GM12878 (cell line): ENCODE results near the gene CHID1. TPM values are rescaled to one million over a fixed set of nuclear protein-coding genes. Genes with fewer than 3 reads are reported as not detected.

Source experiments
- ATAC-seq: fragments of 200-7000 bp; cut with Tn5 transposase; 3 replicates; pipeline ENCODE4 v1.9.1; 2020; ENCODE audit warnings: mild to moderate bottlenecking, moderate library complexity
- BruUV-seq: library from RNA; stranded (reverse); fragments of 400-500 nt; replicated peaks from 2 replicates; lab custom pipeline; 2021; lab: Mats Ljungman, UMichigan
- CTCF ChIA-PET: fragments of 300-600 bp; sonication (Branson Sonifier 250); formaldehyde crosslinking; extraction: SDS; loops from one replicate; lab custom pipeline; 2021; ENCODE audit warnings: inconsistent platforms; lab: Yijun Ruan, JAX
- POLR2A ChIA-PET: fragments of 350-600 bp; formaldehyde crosslinking; extraction: SDS; loops from one replicate; lab custom pipeline; 2021; ENCODE audit warnings: inconsistent platforms; lab: Charles Lee
- RAD21 ChIA-PET: fragments of 300-600 bp; sonication (Branson Sonifier 250); formaldehyde crosslinking; loops from one replicate; lab custom pipeline; 2023; ENCODE audit warnings: antibody characterized with exemption; ENCODE audit not compliant: unreplicated experiment; lab: Charles Lee
- SMC1A ChIA-PET: fragments of 300-600 bp; sonication (Branson Sonifier 250); formaldehyde crosslinking; loops from one replicate; lab custom pipeline; 2023; ENCODE audit not compliant: unreplicated experiment, uncharacterized antibody; lab: Charles Lee
- DNase-seq: peaks from one replicate; pipeline ENCODE4 v3.0.0-alpha.2; 2011; ENCODE audit warnings: low read depth, low spot score
- FAIRE-seq: peaks from 3 replicates; lab custom pipeline; 2011; peaks lifted over from hg19 to GRCh38; lab: Jason Lieb, UNC
- H2AFZ ChIP-seq: 2 replicates; pipeline ENCODE4 v1.6.0; 2011; ENCODE audit warnings: low read depth, low read length, control low read depth; ENCODE audit not compliant: control insufficient read depth
- H3K27ac ChIP-seq: 2 replicates; pipeline ENCODE4 v1.5.1; 2011; ENCODE audit warnings: control low read depth; ENCODE audit not compliant: control insufficient read depth, insufficient read depth
- H3K27me3 ChIP-seq, 2 experiments: replicated peaks in 1 of 2; 2 replicates each; pipeline versions ENCODE4 v1.6.0 to v1.6.1; 2011; ENCODE audit warnings: low read length in 1 of 2; ENCODE audit not compliant: control insufficient read depth in 2 of 2, insufficient read depth in 2 of 2
- H3K36me3 ChIP-seq, 2 experiments: 2 replicates each; pipeline ENCODE4 v1.5.1; 2011; ENCODE audit warnings: low read length in 1 of 2; ENCODE audit not compliant: control insufficient read depth in 2 of 2, insufficient read depth in 2 of 2
- H3K4me1 ChIP-seq: 2 replicates; pipeline ENCODE4 v1.6.1; 2011; ENCODE audit warnings: mild to moderate bottlenecking, low read length, moderate library complexity, mixed read lengths; ENCODE audit not compliant: control insufficient read depth, insufficient read depth
- H3K4me2 ChIP-seq: 2 replicates; pipeline ENCODE4 v1.6.0; 2011; ENCODE audit warnings: control low read depth; ENCODE audit not compliant: control insufficient read depth, insufficient read depth
- H3K4me3 ChIP-seq: fragments of 200-600 bp; sonication (generic); 2 replicates; pipeline ENCODE4 v1.5.1; 2016
- H3K79me2 ChIP-seq: 2 replicates; pipeline ENCODE4 v1.6.0; 2011; ENCODE audit warnings: low read length; ENCODE audit not compliant: control insufficient read depth, insufficient read depth
- H3K9ac ChIP-seq: 2 replicates; pipeline ENCODE4 v1.8.0; 2011; ENCODE audit warnings: low read length, control low read depth, mixed read lengths; ENCODE audit not compliant: control insufficient read depth, insufficient read depth
- H3K9me3 ChIP-seq: replicated peaks from 3 replicates; pipeline ENCODE4 v1.5.1; 2011; ENCODE audit warnings: mild to moderate bottlenecking, low read length; ENCODE audit not compliant: control insufficient read depth, insufficient read depth
- H4K20me1 ChIP-seq: 2 replicates; pipeline ENCODE4 v1.6.0; 2011; ENCODE audit not compliant: control insufficient read depth, insufficient read depth
- NFYB ChIP-seq: IDR thresholded peaks from 2 replicates; pipeline ENCODE4 v1.6.1; 2011; ENCODE audit warnings: low read depth, mild to moderate bottlenecking, low read length, improper control_type of control experiment, moderate library complexity; ENCODE audit not compliant: insufficient read depth
- TCF12 ChIP-seq: IDR thresholded peaks from 2 replicates; pipeline ENCODE4 v1.6.1; 2011; ENCODE audit warnings: low read depth, mild to moderate bottlenecking, low read length
- ZNF217 ChIP-seq: fragments of 450-650 bp; IDR thresholded peaks from 2 replicates; pipeline ENCODE4 v1.6.1; 2017; ENCODE audit warnings: antibody characterized with exemption, mild to moderate bottlenecking
- ZNF274 ChIP-seq: IDR thresholded peaks from one replicate; pipeline ENCODE4 v1.8.0; 2011; ENCODE audit not compliant: insufficient read length, insufficient read depth
- WGBS: methylation state at CpG from one replicate; pipeline ENCODE4 v1.1.6; 2016; ENCODE audit warnings: low lambda C conversion rate; ENCODE audit not compliant: insufficient replicate concordance, insufficient coverage; ENCODE audit errors: missing lambda C conversion rate; 5-methylcytosine and 5-hydroxymethylcytosine counted together
- in situ Hi-C: fragments of 300-500 bp; cut with MboI; formaldehyde crosslinking; loops from 9 replicates; pipeline ENCODE4 v1.14.3; 2018; ENCODE audit warnings: mixed read lengths
- intact Hi-C: fragments of 100-400 bp; cut with micrococcal nuclease; formaldehyde crosslinking; loops from one replicate; pipeline ENCODE4 v1.14.2; 2022; ENCODE audit not compliant: unreplicated experiment
- polyA plus RNA-seq, 11 experiments: library from polyadenylated mRNA; depleted of rRNA in 4 of 11; unstranded in 6 of 11; stranded (reverse) in 5 of 11; fragments of >200 nt; fragmentation: Nextera tagmentation in 4 of 11; fragmentation: Illumina TruSeq in 1 of 11; extraction: Ambion mirVana in 4 of 11; extraction: Trizol in 1 of 11; gene quantifications; 1 replicate in 1 of 11; 2 replicates in 10 of 11; pipeline versions ENCODE4 v1.2.1 to v1.2.3, GENCODE V29; 2011 to 2016; ENCODE audit warnings: inconsistent platforms in 2 of 11, missing spikeins in 2 of 11, low read depth in 1 of 11
- total RNA-seq, 4 experiments: library from RNA; depleted of rRNA in 3 of 4; stranded (reverse); fragments of >200 nt in 3 of 4; fragmentation: Illumina TruSeq in 1 of 4; extraction: Trizol in 1 of 4; gene quantifications; 2 replicates each; pipeline versions ENCODE4 v1.2.1 to v1.2.3, GENCODE V29; 2013 to 2021
- TF ChIP-seq, protein P1 (sequence below): fragments of 450-650 bp; IDR thresholded peaks from 2 replicates; pipeline ENCODE4 v1.6.1; 2017; ENCODE audit warnings: low read depth, mild to moderate bottlenecking, moderate library complexity
- TF ChIP-seq, protein P2 (sequence below): IDR thresholded peaks from 2 replicates; pipeline ENCODE4 v1.6.1; 2011; ENCODE audit warnings: low read depth, mild to moderate bottlenecking, low read length, moderate library complexity, borderline replicate concordance; ENCODE audit errors: extremely low read depth

CHID1 gene
- total and polyA plus RNA-seq, 10 of the 15 experiments (the other 5 are each of a cell fraction or from before 2014, with no cell fraction given): 4.8 to 75.2 (median 30.1) TPM

DNA sequence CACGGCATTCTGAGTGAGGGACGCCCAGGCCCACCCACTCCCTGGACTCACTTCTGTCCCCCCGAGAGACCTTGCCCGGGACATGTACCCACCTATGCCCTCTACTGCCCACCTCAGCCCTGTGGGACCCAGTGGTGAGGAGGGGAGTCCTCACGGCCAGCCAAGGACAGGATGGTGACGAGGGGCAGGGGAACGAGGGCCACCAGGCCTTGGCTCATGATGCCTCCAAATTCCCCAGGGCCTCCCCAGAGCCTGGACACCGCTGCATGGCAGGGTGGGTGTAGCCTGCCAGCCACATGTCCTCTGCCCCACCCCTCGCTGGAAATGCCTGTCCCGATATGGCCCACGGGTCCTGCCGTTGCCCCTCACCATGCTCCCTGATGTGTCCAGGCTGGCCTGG, 41.8 kb downstream of the CHID1 start (continued):
- no peak for TF ChIP-seq ZNF217

DNA sequence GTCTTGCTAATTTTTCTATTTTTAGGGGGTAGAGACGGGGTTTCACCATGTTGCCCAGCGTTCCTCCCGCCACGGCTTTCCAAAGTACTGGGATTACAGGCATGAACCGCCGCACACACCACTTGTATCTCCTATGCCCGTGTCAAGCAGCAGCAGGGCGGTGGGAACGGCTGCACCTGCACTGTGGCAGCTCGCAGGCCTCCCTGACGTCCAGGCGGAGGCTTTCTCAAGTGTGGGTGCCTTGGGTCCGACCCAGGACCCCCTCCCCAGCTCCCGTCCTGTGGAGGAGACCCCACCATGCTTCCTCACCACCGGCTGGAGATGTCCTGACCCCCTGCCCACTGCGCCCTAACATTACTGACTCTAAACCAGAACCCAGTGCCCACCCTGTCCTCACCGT, 42.2 kb downstream of the CHID1 start:
- no peaks in the 10 kb centered on the region; a peak in 1 of 4 replicates for H3K36me3 ChIP-seq
- H3K9ac ChIP-seq: no peak overlapping the region
- ATAC-seq (no peak), DNase-seq (no peak), FAIRE-seq (no peak)
- RAD21 ChIA-PET: no interaction called here
- H3K4me1 ChIP-seq: no peaks in the 10 kb centered on the region
- POLR2A ChIA-PET: no interaction called here
- CTCF ChIA-PET: no interaction called here
- no peaks in the 10 kb centered on the region for H4K20me1 ChIP-seq
- WGBS: 84% methylated on average over 17 of the region's 17 CpGs
- no peaks in the 10 kb centered on the region for H3K79me2 ChIP-seq
- no peaks in the 10 kb centered on the region for H3K27me3 ChIP-seq
- H2AFZ ChIP-seq: no peak overlapping the region
- H3K4me2 ChIP-seq: no peak overlapping the region
- no peak overlapping the region for H3K27ac ChIP-seq
- TF ChIP-seq, protein P1, sequence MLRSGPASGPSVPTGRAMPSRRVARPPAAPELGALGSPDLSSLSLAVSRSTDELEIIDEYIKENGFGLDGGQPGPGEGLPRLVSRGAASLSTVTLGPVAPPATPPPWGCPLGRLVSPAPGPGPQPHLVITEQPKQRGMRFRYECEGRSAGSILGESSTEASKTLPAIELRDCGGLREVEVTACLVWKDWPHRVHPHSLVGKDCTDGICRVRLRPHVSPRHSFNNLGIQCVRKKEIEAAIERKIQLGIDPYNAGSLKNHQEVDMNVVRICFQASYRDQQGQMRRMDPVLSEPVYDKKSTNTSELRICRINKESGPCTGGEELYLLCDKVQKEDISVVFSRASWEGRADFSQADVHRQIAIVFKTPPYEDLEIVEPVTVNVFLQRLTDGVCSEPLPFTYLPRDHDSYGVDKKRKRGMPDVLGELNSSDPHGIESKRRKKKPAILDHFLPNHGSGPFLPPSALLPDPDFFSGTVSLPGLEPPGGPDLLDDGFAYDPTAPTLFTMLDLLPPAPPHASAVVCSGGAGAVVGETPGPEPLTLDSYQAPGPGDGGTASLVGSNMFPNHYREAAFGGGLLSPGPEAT: no peak
- TF ChIP-seq NFYB (no peak), ZNF274 (no peak), TCF12 (no peak)
- TF ChIP-seq, protein P2, sequence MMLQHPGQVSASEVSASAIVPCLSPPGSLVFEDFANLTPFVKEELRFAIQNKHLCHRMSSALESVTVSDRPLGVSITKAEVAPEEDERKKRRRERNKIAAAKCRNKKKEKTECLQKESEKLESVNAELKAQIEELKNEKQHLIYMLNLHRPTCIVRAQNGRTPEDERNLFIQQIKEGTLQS: no peak
- no TSS peak for BruUV-seq
- in situ Hi-C loops (no loop called here), intact Hi-C loops (no loop called here)
- H3K4me3 ChIP-seq: no peak overlapping the region
- H3K9me3 ChIP-seq: no peaks in the 10 kb centered on the region
- SMC1A ChIA-PET: no interaction called here
